ENCODE data around the gene ABHD1.

The ABHD1 gene

GRCh38 chr2:27125104-27125503 is 1.5 kb downstream of the ABHD1 start:
- Histone ChIP-seq H3K9me3 (ENCODE audit: control insufficient read depth, low read length) (no peaks in the 10 kb centered on the region), H3K9ac (ENCODE audit: low read length) (no peak overlapping the region), H3K4me3 (ENCODE audit: low read length) (no peak overlapping the region), H3K36me3 (ENCODE audit: control insufficient read depth, insufficient read depth, low read length) (no peaks in the 10 kb centered on the region), H3K4me1 (ENCODE audit: control insufficient read depth, insufficient read depth, low read length) (peaks cover 6% of the 10 kb centered on the region), H3K27me3 (ENCODE audit: control insufficient read depth, insufficient read depth, low read length) (peaks cover 7% of the 10 kb centered on the region)

- Histone ChIP-seq H3K9me3 (ENCODE audit: control insufficient read depth, low read length) (no peaks in the 10 kb centered on the region), H3K4me1 (ENCODE audit: control insufficient read depth, insufficient read depth, low read length) (peaks cover 6% of the 10 kb centered on the region), H3K36me3 (ENCODE audit: control insufficient read depth, insufficient read depth, low read length) (peaks cover 6% of the 10 kb centered on the region), H3K9ac (ENCODE audit: low read length) (no peak overlapping the region), H3K4me3 (ENCODE audit: low read length) (no peak overlapping the region), H3K27me3 (ENCODE audit: control insufficient read depth, insufficient read depth, low read length) (peaks cover 3% of the 10 kb centered on the region)
Observed at GRCh38 chr2:27126252-27126710, 2.7 kb downstream of the ABHD1 start.

GRCh38 chr2:27127883-27128667 is 4.5 kb downstream of the ABHD1 start:
- Histone ChIP-seq H3K36me3 (ENCODE audit: control insufficient read depth, insufficient read depth, low read length) (peaks cover 12% of the 10 kb centered on the region), H3K27me3 (ENCODE audit: control insufficient read depth, insufficient read depth, low read length) (no peaks in the 10 kb centered on the region), H3K9ac (ENCODE audit: low read length) (no peak overlapping the region), H3K4me3 (ENCODE audit: low read length) (no peak overlapping the region), H3K4me1 (ENCODE audit: control insufficient read depth, insufficient read depth, low read length) (peaks cover 14% of the 10 kb centered on the region), H3K9me3 (ENCODE audit: control insufficient read depth, low read length) (no peaks in the 10 kb centered on the region)

- Histone ChIP-seq H3K27me3 (ENCODE audit: control insufficient read depth, insufficient read depth, low read length) (no peaks in the 10 kb centered on the region), H3K4me1 (ENCODE audit: control insufficient read depth, insufficient read depth, low read length) (peaks cover 18% of the 10 kb centered on the region), H3K36me3 (ENCODE audit: control insufficient read depth, insufficient read depth, low read length) (peaks cover 12% of the 10 kb centered on the region), H3K9me3 (ENCODE audit: control insufficient read depth, low read length) (no peaks in the 10 kb centered on the region), H3K9ac (ENCODE audit: low read length) (no peak overlapping the region), H3K4me3 (ENCODE audit: low read length) (no peak overlapping the region)
Observed at GRCh38 chr2:27128668-27129571, 5.3 kb downstream of the ABHD1 start.

GRCh38 chr2:27130396-27130795 is 6.8 kb downstream of the ABHD1 start:
- Histone ChIP-seq H3K9ac (ENCODE audit: low read length) (no peak overlapping the region), H3K9me3 (ENCODE audit: control insufficient read depth, low read length) (no peaks in the 10 kb centered on the region), H3K27me3 (ENCODE audit: control insufficient read depth, insufficient read depth, low read length) (no peaks in the 10 kb centered on the region), H3K36me3 (ENCODE audit: control insufficient read depth, insufficient read depth, low read length) (peaks cover 12% of the 10 kb centered on the region), H3K4me1 (ENCODE audit: control insufficient read depth, insufficient read depth, low read length) (peaks cover 14% of the 10 kb centered on the region), H3K4me3 (ENCODE audit: low read length) (no peak overlapping the region)

- Histone ChIP-seq H3K27me3 (ENCODE audit: control insufficient read depth, insufficient read depth, low read length) (no peaks in the 10 kb centered on the region), H3K36me3 (ENCODE audit: control insufficient read depth, insufficient read depth, low read length) (peaks cover 12% of the 10 kb centered on the region), H3K4me3 (ENCODE audit: low read length) (no peak overlapping the region), H3K9ac (ENCODE audit: low read length) (peak overlapping the region; percentile 6), H3K4me1 (ENCODE audit: control insufficient read depth, insufficient read depth, low read length) (peaks cover 14% of the 10 kb centered on the region), H3K9me3 (ENCODE audit: control insufficient read depth, low read length) (no peaks in the 10 kb centered on the region)
Observed at GRCh38 chr2:27131429-27131828, 7.8 kb downstream of the ABHD1 start.

GRCh38 chr2:27133195-27133875 is 9.7 kb downstream of the ABHD1 start:
- peak overlapping the region; percentile 84 for H3K4me3 ChIP-seq (ENCODE audit: low read length)
- peaks cover 12% of the 10 kb centered on the region for H3K36me3 ChIP-seq (ENCODE audit: control insufficient read depth, insufficient read depth, low read length)
- H3K4me1 ChIP-seq (ENCODE audit: control insufficient read depth, insufficient read depth, low read length), result peaks cover 14% of the 10 kb centered on the region
- H3K9me3 ChIP-seq (ENCODE audit: control insufficient read depth, low read length), result no peaks in the 10 kb centered on the region
- peak overlapping the region; percentile 88 for H3K9ac ChIP-seq (ENCODE audit: low read length)
- H3K27me3 ChIP-seq (ENCODE audit: control insufficient read depth, insufficient read depth, low read length), result no peaks in the 10 kb centered on the region

GRCh38 chr2:27133905-27134780 is 10.5 kb downstream of the ABHD1 start, which contains the start of gene PREB:
TSS of gene PREB (minus strand) at chr2:27134636. CDS start at chr2:27134421, 215 bp downstream.
- no peaks in the 10 kb centered on the region for H3K9me3 ChIP-seq (ENCODE audit: control insufficient read depth, low read length)
- H3K27me3 ChIP-seq (ENCODE audit: control insufficient read depth, insufficient read depth, low read length), result no peaks in the 10 kb centered on the region
- peaks cover 14% of the 10 kb centered on the region for H3K4me1 ChIP-seq (ENCODE audit: control insufficient read depth, insufficient read depth, low read length)
- H3K9ac ChIP-seq (ENCODE audit: low read length), result peak within 1 kb of the TSS; percentile 88
- peak within 1 kb of the TSS; percentile 84 for H3K4me3 ChIP-seq (ENCODE audit: low read length)
- H3K36me3 ChIP-seq (ENCODE audit: control insufficient read depth, insufficient read depth, low read length), result peaks cover 12% of the 10 kb centered on the region

- Histone ChIP-seq H3K4me3 (ENCODE audit: low read length) (peak overlapping the region; percentile 84), H3K36me3 (ENCODE audit: control insufficient read depth, insufficient read depth, low read length) (peaks cover 12% of the 10 kb centered on the region), H3K27me3 (ENCODE audit: control insufficient read depth, insufficient read depth, low read length) (no peaks in the 10 kb centered on the region), H3K4me1 (ENCODE audit: control insufficient read depth, insufficient read depth, low read length) (peaks cover 14% of the 10 kb centered on the region), H3K9me3 (ENCODE audit: control insufficient read depth, low read length) (no peaks in the 10 kb centered on the region), H3K9ac (ENCODE audit: low read length) (peak overlapping the region; percentile 88)
Observed at GRCh38 chr2:27134781-27135477, 11.3 kb downstream of the ABHD1 start.

GRCh38 chr2:27135478-27135955 is 11.9 kb downstream of the ABHD1 start:
- H3K4me1 ChIP-seq (ENCODE audit: control insufficient read depth, insufficient read depth, low read length), result peaks cover 14% of the 10 kb centered on the region
- H3K36me3 ChIP-seq (ENCODE audit: control insufficient read depth, insufficient read depth, low read length), result peaks cover 12% of the 10 kb centered on the region
- H3K9me3 ChIP-seq (ENCODE audit: control insufficient read depth, low read length), result no peaks in the 10 kb centered on the region
- H3K4me3 ChIP-seq (ENCODE audit: low read length), result no peak overlapping the region
- no peaks in the 10 kb centered on the region for H3K27me3 ChIP-seq (ENCODE audit: control insufficient read depth, insufficient read depth, low read length)
- no peak overlapping the region for H3K9ac ChIP-seq (ENCODE audit: low read length)
